GM18858 (cell line): Measurements from ENCODE around the gene PIK3CD.

Source experiments
- ATAC-seq: cut with Tn5 transposase; IDR thresholded peaks from one replicate; pipeline ENCODE4 v1.9.1; 2021; ENCODE audit not compliant: unreplicated experiment

The PIK3CD gene

GRCh38 chr1:9763914-9764313 lies 112.4 kb downstream of the PIK3CD start:
- ATAC-seq = no peak

- no peak for ATAC-seq
These were observed 113.0 kb downstream of the PIK3CD start for GRCh38 chr1:9764550-9764949.

GRCh38 chr1:9766759-9767442 lies 115.4 kb downstream of the PIK3CD start:
- no peak for ATAC-seq

GRCh38 chr1:9767964-9768668 lies 116.6 kb downstream of the PIK3CD start:
- ATAC-seq = no peak

- no peak for ATAC-seq
These were observed 117.5 kb downstream of the PIK3CD start for GRCh38 chr1:9768983-9769382.

- no peak for ATAC-seq
These were observed 118.8 kb downstream of the PIK3CD start for GRCh38 chr1:9770298-9770697.

- no peak for ATAC-seq
These were observed 123.5 kb downstream of the PIK3CD start for GRCh38 chr1:9774712-9775679.

GRCh38 chr1:9776685-9777084 lies 125.2 kb downstream of the PIK3CD start:
- ATAC-seq = no peak
